ENCODE measurements around the gene AKR7A3. TPM values are rescaled to one million over a fixed set of nuclear protein-coding genes. Genes with fewer than 3 reads are reported as not detected.
"Not testable (repeated sequence)": the region's sequence is repeated elsewhere in the genome, so short reads cannot be mapped to it uniquely, and the experiment has no call there.

Gene AKR7A3
- polyA plus RNA-seq, 1 donor from 2014 or later, result 0.20 TPM

DNA sequence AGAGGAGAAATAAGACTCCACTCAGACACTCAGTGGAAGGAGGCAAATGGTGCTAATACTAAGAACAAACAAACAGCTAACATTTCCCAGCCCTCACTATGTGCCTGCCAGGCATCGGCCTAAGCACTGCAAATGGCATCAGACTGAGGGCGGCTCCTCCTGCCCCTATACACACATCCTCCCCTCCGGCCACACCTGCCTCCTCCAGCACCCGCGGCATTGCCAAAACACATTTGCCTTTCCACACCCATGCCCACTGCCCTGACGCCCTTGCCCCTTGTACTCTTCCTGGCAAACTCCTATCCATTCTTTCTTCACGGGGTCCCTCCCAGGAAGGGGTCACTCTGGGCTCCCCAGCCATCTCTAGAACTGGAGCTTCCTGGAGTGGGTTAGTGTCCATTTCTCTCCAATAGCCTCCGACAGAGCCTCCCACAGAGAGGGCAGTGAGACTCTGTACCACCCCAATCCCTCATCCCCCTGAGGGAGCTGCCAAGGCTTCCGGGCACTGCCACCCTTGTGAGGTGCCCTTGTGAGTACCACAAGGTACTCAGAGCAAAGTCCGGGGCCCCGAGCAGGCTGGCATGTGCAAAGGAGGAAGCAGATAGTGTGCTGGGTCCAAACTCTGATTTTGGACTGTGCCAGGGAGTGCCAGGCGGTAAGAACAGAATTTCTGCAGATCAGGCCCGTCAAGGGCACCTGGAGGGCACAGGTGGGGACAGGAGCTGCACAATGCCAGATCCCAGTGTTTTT, 959 bp downstream of the AKR7A3 start:
- Mint-ChIP-seq H3K9me3 (no peaks in the 10 kb centered on the region), H3K27me3 (peaks cover 2% of the 10 kb centered on the region), H3K27ac (no peak overlapping the region), H3K4me3 (peak overlapping the region in 3 of 4 donors; percentile 48 to 87 (median 72)), H3K4me1 (peaks cover 0 to 3% (median 0%) of the 10 kb centered on the region in 3 donors), H3K36me3 (peaks cover 8% of the 10 kb centered on the region)

- not testable (repeated sequence) for H3K27me3 Mint-ChIP-seq, H3K27ac Mint-ChIP-seq, H3K36me3 Mint-ChIP-seq, H3K4me1 Mint-ChIP-seq, H3K9me3 Mint-ChIP-seq
- H3K4me3 Mint-ChIP-seq, result peak overlapping the region in 1 of 4 donors; percentile 17
Measured at GRCh38 chr1:19285807-19286206, 2.8 kb downstream of the AKR7A3 start.

- not testable (repeated sequence) for H3K4me3 Mint-ChIP-seq, H3K36me3 Mint-ChIP-seq, H3K27me3 Mint-ChIP-seq, H3K4me1 Mint-ChIP-seq, H3K27ac Mint-ChIP-seq, H3K9me3 Mint-ChIP-seq
Measured at GRCh38 chr1:19285366-19285765, 3.2 kb downstream of the AKR7A3 start.

DNA sequence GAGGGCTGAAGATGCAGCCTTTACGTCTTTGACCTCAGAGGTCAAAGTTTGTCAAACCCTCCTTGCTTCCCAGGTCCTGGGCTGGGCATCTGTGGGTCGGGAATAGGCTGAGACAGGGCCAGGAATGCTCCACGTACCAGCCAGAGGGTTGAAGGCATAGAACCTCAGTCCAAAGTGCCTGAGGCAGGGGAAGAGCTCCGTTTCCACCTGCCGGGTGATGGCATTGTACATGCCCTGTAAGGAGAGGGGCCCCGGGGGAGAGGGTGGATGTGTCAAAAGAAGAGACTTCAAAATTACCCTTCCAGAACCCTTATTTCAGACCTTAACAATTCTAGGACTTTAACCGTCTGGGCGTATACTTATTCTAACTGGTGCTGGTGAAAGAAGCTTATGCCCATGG, 3.7 kb downstream of the AKR7A3 start:
- Mint-ChIP-seq H3K4me1 (peaks cover 0 to 3% (median 0%) of the 10 kb centered on the region in 3 donors), H3K36me3 (peaks cover 7% of the 10 kb centered on the region), H3K4me3 (no peak overlapping the region)

GRCh38 chr1:19283891-19284290, 4.7 kb downstream of the AKR7A3 start:
- Mint-ChIP-seq H3K27me3 (no peaks in the 10 kb centered on the region), H3K4me3 (no peak overlapping the region), H3K9me3 (no peaks in the 10 kb centered on the region), H3K36me3 (peaks cover 7% of the 10 kb centered on the region), H3K4me1 (no peaks in the 10 kb centered on the region), H3K27ac (no peak overlapping the region)

More for the DNA sequence above, 3.7 kb downstream of the AKR7A3 start:
- H3K27me3 Mint-ChIP-seq, result peaks cover 2% of the 10 kb centered on the region
- no peaks in the 10 kb centered on the region for H3K9me3 Mint-ChIP-seq
- H3K27ac Mint-ChIP-seq, result no peak overlapping the region

DNA sequence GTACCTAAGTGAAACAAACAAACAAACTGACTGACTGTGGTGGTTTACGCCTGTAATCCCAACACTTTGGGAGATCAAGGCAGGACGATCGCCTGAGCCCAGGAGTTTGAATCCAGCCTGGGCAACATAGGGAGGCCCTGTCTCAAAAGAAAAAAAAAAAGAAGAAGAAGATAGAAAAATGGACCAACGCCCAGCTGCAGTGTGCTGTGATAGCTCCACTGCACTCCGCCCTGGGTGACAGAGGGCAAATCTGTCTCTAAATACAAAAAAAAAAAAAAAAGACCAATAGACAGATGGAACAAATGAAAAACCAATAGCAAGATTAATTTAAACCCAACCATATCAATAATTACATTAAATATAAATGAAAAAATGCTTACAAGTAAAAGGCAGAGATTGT, 13.9 kb downstream of the AKR7A3 start:
- Mint-ChIP-seq H3K4me1 (no peaks in the 10 kb centered on the region), H3K9me3 (peaks cover 0 to 4% (median 2%) of the 10 kb centered on the region in 3 donors), H3K27ac (no peak overlapping the region), H3K27me3 (peaks cover 8% of the 10 kb centered on the region), H3K36me3 (peaks cover 6% of the 10 kb centered on the region), H3K4me3 (peak overlapping the region in 1 of 4 donors; percentile 70)

DNA sequence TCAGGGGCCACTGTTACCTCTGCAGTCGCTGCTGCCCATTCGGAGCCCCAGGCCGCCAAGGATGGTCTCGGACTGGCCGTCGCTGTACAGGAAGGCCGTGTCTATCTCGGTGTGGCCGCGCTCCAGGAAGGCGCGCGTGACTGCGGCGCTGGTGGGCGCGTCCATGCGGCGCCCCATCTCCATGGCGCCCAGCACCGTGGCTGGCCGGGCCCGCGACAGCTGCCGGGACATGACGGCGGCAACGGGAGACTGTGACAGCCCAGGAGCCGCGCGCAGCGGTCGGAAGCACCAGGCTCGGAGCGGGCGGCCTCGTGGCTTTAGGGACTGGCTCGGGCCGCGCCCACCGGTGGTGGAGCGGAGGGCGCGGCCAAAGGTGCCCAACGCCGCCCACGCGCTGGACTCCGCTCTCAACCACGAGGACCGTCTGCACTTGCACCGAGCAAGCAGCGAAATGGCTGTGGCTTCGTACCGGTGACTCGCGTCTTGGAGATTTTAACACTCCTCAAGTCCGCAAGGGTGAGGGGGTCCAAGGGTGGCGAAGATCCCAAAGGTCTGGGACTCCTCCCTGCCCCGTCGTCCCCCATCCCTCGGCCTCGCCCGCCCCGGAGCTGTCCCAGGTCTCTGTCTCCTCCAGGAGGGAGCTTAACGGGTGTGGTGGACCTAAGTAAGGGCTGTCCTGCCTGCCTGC, 14.6 kb downstream of the AKR7A3 start:
- not testable (repeated sequence) for H3K4me1 Mint-ChIP-seq, H3K27ac Mint-ChIP-seq, H3K9me3 Mint-ChIP-seq, H3K4me3 Mint-ChIP-seq, H3K36me3 Mint-ChIP-seq
- peaks cover 12% of the 10 kb centered on the region for H3K27me3 Mint-ChIP-seq

DNA sequence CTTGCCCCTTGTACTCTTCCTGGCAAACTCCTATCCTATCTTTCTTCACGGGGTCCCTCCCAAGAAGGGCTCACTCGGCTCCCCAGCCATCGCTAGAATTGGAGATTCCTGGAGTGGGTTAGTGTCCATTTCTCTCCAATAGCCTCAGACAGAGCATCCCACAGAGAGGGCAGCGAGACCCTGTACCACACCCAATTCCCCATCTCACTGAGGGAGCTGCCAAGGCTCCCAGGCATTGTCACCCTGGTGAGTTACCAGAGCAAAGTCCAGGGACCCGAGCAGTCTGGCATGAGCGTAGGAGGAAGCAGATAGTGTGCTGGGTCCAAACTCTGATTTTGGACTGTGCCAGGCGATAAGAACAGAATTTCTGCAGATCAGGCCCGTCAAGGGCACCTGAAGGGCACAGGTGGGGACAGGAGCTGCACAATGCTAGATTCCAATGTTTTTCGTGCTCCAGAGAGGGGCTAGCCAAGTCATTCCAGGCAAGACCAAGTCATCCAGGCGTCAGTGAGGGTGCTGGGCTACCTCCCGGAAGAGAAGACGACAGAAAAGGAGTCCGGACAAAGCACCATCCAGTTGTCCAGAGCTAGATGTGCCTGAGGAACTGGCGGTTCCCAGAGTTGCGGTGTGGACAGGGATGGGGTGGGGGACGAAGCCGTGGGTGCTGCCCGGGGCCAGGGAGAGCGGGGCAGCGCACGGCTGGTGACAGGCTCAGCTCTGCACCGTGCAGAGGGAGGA, 15.3 kb downstream of the AKR7A3 start:
- H3K36me3 Mint-ChIP-seq, result peaks cover 6% of the 10 kb centered on the region
- H3K9me3 Mint-ChIP-seq, result peaks cover 0 to 4% (median 0%) of the 10 kb centered on the region in 3 donors
- H3K27ac Mint-ChIP-seq, result no peak overlapping the region
- peaks cover 12% of the 10 kb centered on the region for H3K27me3 Mint-ChIP-seq
- H3K4me1 Mint-ChIP-seq, result no peaks in the 10 kb centered on the region
- peak overlapping the region in 1 of 4 donors; percentile 38 for H3K4me3 Mint-ChIP-seq

DNA sequence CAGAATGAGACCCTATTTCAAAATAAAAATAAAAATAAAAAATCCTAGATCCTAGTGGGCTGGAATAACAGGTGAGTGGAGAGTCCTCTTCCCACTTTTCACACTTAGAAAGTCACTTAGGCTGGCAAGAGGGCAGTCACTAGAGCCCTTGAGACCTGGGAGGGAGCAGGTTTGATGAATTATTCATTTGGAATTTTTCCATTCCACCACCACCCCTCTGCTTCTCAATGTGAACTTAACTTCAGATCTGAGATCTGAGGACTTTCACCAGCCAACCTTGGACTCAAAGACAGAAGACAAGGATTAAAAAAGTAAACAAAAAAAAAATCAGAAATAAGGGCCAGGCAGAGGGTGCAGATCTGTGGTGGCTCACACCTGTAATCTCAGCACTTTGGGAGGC, 16.5 kb downstream of the AKR7A3 start:
- H3K36me3 Mint-ChIP-seq, result peaks cover 6% of the 10 kb centered on the region
- no peak overlapping the region for H3K27ac Mint-ChIP-seq
- H3K4me1 Mint-ChIP-seq, result no peaks in the 10 kb centered on the region
- H3K4me3 Mint-ChIP-seq, result no peak overlapping the region
- H3K9me3 Mint-ChIP-seq, result peaks cover 0 to 4% (median 0%) of the 10 kb centered on the region in 3 donors
- peaks cover 12% of the 10 kb centered on the region for H3K27me3 Mint-ChIP-seq

- not testable (repeated sequence) for H3K9me3 Mint-ChIP-seq, H3K27ac Mint-ChIP-seq, H3K4me1 Mint-ChIP-seq, H3K36me3 Mint-ChIP-seq, H3K4me3 Mint-ChIP-seq
- peaks cover 12% of the 10 kb centered on the region for H3K27me3 Mint-ChIP-seq
Measured at GRCh38 chr1:19270343-19270730, 18.2 kb downstream of the AKR7A3 start.

GRCh38 chr1:19269427-19270342, 18.9 kb downstream of the AKR7A3 start:
- peaks cover 12% of the 10 kb centered on the region for H3K27me3 Mint-ChIP-seq
- not testable (repeated sequence) for H3K9me3 Mint-ChIP-seq, H3K4me3 Mint-ChIP-seq, H3K36me3 Mint-ChIP-seq, H3K27ac Mint-ChIP-seq, H3K4me1 Mint-ChIP-seq

- H3K27me3 Mint-ChIP-seq, result peaks cover 9% of the 10 kb centered on the region
- no peaks in the 10 kb centered on the region for H3K4me1 Mint-ChIP-seq
- H3K9me3 Mint-ChIP-seq, result no peaks in the 10 kb centered on the region
- no peak overlapping the region for H3K4me3 Mint-ChIP-seq
- peaks cover 2% of the 10 kb centered on the region for H3K36me3 Mint-ChIP-seq
- H3K27ac Mint-ChIP-seq, result no peak overlapping the region
Measured at GRCh38 chr1:19268445-19268844, 20.1 kb downstream of the AKR7A3 start.

DNA sequence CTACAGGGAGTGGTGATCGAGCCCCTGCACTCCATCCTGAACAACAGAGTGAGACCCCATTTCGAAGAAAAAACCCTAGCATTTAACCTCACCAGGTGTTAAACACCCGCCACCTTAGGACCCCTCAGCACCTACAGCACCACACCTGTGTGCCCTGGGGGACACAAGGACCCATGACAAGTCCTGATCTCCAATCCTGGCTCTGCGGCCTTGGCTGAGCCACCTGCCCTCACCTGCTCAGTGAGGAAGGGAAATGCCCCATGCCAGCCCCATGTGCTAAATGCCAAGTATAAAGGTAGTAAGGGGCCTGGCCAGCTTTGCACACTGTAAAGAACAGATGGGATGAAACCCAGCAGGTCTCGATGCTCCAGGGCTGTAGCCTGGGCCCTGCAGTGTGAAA, 25.8 kb downstream of the AKR7A3 start:
- Mint-ChIP-seq H3K36me3 (no peaks in the 10 kb centered on the region), H3K27ac (no peak overlapping the region), H3K4me1 (peaks cover 0 to 2% (median 0%) of the 10 kb centered on the region in 3 donors), H3K9me3 (no peaks in the 10 kb centered on the region), H3K27me3 (no peaks in the 10 kb centered on the region), H3K4me3 (no peak overlapping the region)

DNA sequence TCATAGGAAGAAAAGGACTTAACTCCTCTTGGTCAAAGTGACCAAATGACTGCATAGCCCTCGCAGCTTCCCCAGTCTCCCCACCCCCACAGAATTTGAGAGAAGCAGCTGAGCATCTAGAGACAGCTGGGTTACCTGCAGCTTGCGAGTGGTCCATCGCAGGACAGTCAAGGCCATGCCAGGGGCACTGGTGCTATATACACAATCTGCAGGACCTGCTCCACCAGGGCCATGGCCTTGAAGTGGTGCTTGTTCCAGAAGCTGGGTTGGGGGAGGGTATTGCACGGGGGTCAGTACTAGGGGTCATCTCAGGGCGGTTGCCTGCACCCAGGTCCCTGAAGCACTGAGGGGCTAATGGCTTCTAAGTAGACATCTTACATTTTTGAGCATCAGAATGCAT, 26.5 kb downstream of the AKR7A3 start:
- Mint-ChIP-seq H3K9me3 (no peaks in the 10 kb centered on the region), H3K36me3 (no peaks in the 10 kb centered on the region), H3K27me3 (no peaks in the 10 kb centered on the region), H3K27ac (peak overlapping the region in 1 of 3 donors; percentile 82), H3K4me3 (no peak overlapping the region), H3K4me1 (peaks cover 0 to 2% (median 0%) of the 10 kb centered on the region in 3 donors)
